GM23338 (cell line): ENCODE results near the gene HNRNPF. TPM values are rescaled to one million over a fixed set of nuclear protein-coding genes. Genes with fewer than 3 reads are reported as not detected.
"Not testable (repeated sequence)": the region's sequence is repeated elsewhere in the genome, so short reads cannot be mapped to it uniquely, and the experiment has no call there.

Experiments used
- ATAC-seq: fragments of 200-7000 bp; cut with Tn5 transposase; 3 replicates; pipeline ENCODE4 v1.9.1; 2020
- DNase-seq: peaks from one replicate; pipeline ENCODE4 v3.0.0-alpha.2; 2015; ENCODE audit warnings: low spot score
- H2AFZ ChIP-seq: fragments of 200-600 bp; sonication (generic); 2 replicates; pipeline ENCODE4 v1.8.0; 2016; ENCODE audit warnings: antibody characterized with exemption, mild to moderate bottlenecking, moderate library complexity
- H3F3A ChIP-seq: fragments of 200-600 bp; sonication (generic); replicated peaks from 2 replicates; pipeline ENCODE4 v1.8.0; 2017; ENCODE audit warnings: antibody characterized with exemption, mixed run types, low read depth
- H3K27ac ChIP-seq: fragments of 200-600 bp; sonication (generic); 2 replicates; pipeline ENCODE4 v1.6.1; 2016; ENCODE audit warnings: low read depth
- H3K27me3 ChIP-seq: fragments of 200-600 bp; sonication (generic); 2 replicates; pipeline ENCODE4 v1.8.0; 2016; ENCODE audit warnings: mild to moderate bottlenecking, mixed run types, moderate library complexity; ENCODE audit not compliant: insufficient read depth
- H3K36me3 ChIP-seq: fragments of 200-600 bp; sonication (generic); 2 replicates; pipeline ENCODE4 v1.8.0; 2016; ENCODE audit warnings: mild to moderate bottlenecking; ENCODE audit not compliant: insufficient read depth
- H3K4me1 ChIP-seq: fragments of 200-600 bp; sonication (generic); 2 replicates; pipeline ENCODE4 v1.8.0; 2016; ENCODE audit warnings: mild to moderate bottlenecking, moderate library complexity; ENCODE audit not compliant: insufficient read depth
- H3K4me2 ChIP-seq: fragments of 200-600 bp; sonication (generic); 2 replicates; pipeline ENCODE4 v1.7.1; 2017; ENCODE audit warnings: mixed run types
- H3K4me3 ChIP-seq: fragments of 200-600 bp; sonication (generic); 2 replicates; pipeline ENCODE4 v1.6.1; 2016; ENCODE audit warnings: mixed run types
- H3K79me2 ChIP-seq: fragments of 200-600 bp; sonication (generic); replicated peaks from 2 replicates; pipeline ENCODE4 v1.8.0; 2017; ENCODE audit warnings: mild to moderate bottlenecking; ENCODE audit not compliant: insufficient read depth
- H3K9me2 ChIP-seq: fragments of 200-600 bp; sonication (generic); 2 replicates; pipeline ENCODE4 v1.8.0; 2017; ENCODE audit not compliant: insufficient read depth
- H4K20me1 ChIP-seq: fragments of 200-600 bp; sonication (generic); replicated peaks from 2 replicates; pipeline ENCODE4 v1.8.0; 2017; ENCODE audit warnings: mild to moderate bottlenecking; ENCODE audit not compliant: insufficient read depth
- H3K27ac Mint-ChIP-seq: 2 replicates; pipeline ENCODE4 v1.8.0; 2020; ENCODE audit warnings: inconsistent platforms, mild to moderate bottlenecking, moderate library complexity, mixed read lengths
- H3K27me3 Mint-ChIP-seq: 3 replicates; pipeline ENCODE4 v1.8.0; 2022; ENCODE audit warnings: low read depth, mild to moderate bottlenecking, moderate library complexity, mixed read lengths, inconsistent platforms; ENCODE audit not compliant: insufficient read depth, poor library complexity
- H3K36me3 Mint-ChIP-seq: 3 replicates; pipeline ENCODE4 v1.8.0; 2021; ENCODE audit warnings: low read depth, mild to moderate bottlenecking, inconsistent platforms, moderate library complexity, mixed read lengths
- H3K4me1 Mint-ChIP-seq: 3 replicates; pipeline ENCODE4 v1.8.0; 2020; ENCODE audit warnings: mild to moderate bottlenecking, inconsistent platforms, mixed read lengths
- H3K4me3 Mint-ChIP-seq: 3 replicates; pipeline ENCODE4 v1.8.0; 2021; ENCODE audit warnings: moderate library complexity, mild to moderate bottlenecking, inconsistent platforms, mixed read lengths
- H3K9me3 Mint-ChIP-seq: 3 replicates; pipeline ENCODE4 v1.8.0; 2020; ENCODE audit warnings: moderate library complexity, mild to moderate bottlenecking, inconsistent platforms, mixed read lengths
- CREB1 ChIP-seq: fragments of 250-450 bp; sonication (Bioruptor Pico); IDR thresholded peaks from 2 replicates; pipeline ENCODE4 v1.5.0; 2020; ENCODE audit warnings: low read depth, mild to moderate bottlenecking, moderate library complexity
- CTCF ChIP-seq, 2 experiments: fragments of 200-600 bp in 1 of 2; sonication (generic) in 1 of 2; conservative IDR thresholded peaks; 2 replicates each; pipeline versions ENCODE4 v1.5.1 to v1.6.1; 2016 to 2017; ENCODE audit warnings: antibody characterized with exemption in 2 of 2, low read depth in 2 of 2, mild to moderate bottlenecking in 2 of 2, moderate library complexity in 1 of 2
- ETS1 ChIP-seq: IDR thresholded peaks from 2 replicates; pipeline ENCODE4 v1.6.1; 2016; ENCODE audit warnings: antibody characterized with exemption
- EZH2 ChIP-seq: fragments of 200-600 bp; sonication (generic); IDR thresholded peaks from one replicate; pipeline ENCODE4 v1.8.0; 2017; ENCODE audit warnings: antibody characterized with exemption, mild to moderate bottlenecking, low read depth; ENCODE audit not compliant: unreplicated experiment
- EZH2phosphoT487 ChIP-seq: fragments of 200-600 bp; sonication (generic); IDR thresholded peaks from one replicate; pipeline ENCODE4 v1.8.1; 2018; ENCODE audit warnings: antibody characterized with exemption; ENCODE audit not compliant: unreplicated experiment
- JUNB ChIP-seq: IDR thresholded peaks from one replicate; pipeline ENCODE4 v1.6.1; 2016; ENCODE audit warnings: antibody characterized with exemption; ENCODE audit not compliant: unreplicated experiment
- NANOG ChIP-seq: IDR thresholded peaks from 2 replicates; pipeline ENCODE4 v1.6.1; 2016; ENCODE audit warnings: antibody characterized with exemption, borderline replicate concordance
- REST ChIP-seq: IDR thresholded peaks from one replicate; pipeline ENCODE4 v1.6.1; 2018; ENCODE audit warnings: antibody characterized with exemption; ENCODE audit not compliant: unreplicated experiment
- STAT1 ChIP-seq: IDR thresholded peaks from one replicate; pipeline ENCODE4 v1.6.1; 2016; ENCODE audit warnings: antibody characterized with exemption; ENCODE audit not compliant: unreplicated experiment
- ZNF114 ChIP-seq: fragments of 250-450 bp; sonication (Bioruptor Pico); IDR thresholded peaks from 2 replicates; pipeline ENCODE4 v1.5.0; 2020; ENCODE audit warnings: mild to moderate bottlenecking, moderate library complexity
- polyA plus RNA-seq: library from polyadenylated mRNA; unstranded; fragments of >200 nt; fragmentation: Nextera tagmentation; extraction: Ambion mirVana; gene quantifications from 2 replicates; pipeline ENCODE4 v1.2.1, GENCODE V29; 2016
- total RNA-seq: library from RNA; depleted of rRNA; stranded (reverse); fragments of >200 nt; shearing (Covaris generic); gene quantifications from 2 replicates; pipeline ENCODE4 v1.2.3, GENCODE V29; 2014

HNRNPF gene
- total and polyA plus RNA-seq, 2 experiments from 2014 or later, result 210 to 378 TPM

- H3K27ac Mint-ChIP-seq, H3K79me2 ChIP-seq, H3K4me3 Mint-ChIP-seq, H3K4me2 ChIP-seq, H3K4me1 Mint-ChIP-seq, H4K20me1 ChIP-seq, H3K27me3 ChIP-seq, H3K36me3 ChIP-seq, H2AFZ ChIP-seq, H3K9me2 ChIP-seq, ATAC-seq, H3F3A ChIP-seq, H3K27ac ChIP-seq, H3K27me3 Mint-ChIP-seq, H3K4me1 ChIP-seq, H3K4me3 ChIP-seq: not testable (repeated sequence)
- Mint-ChIP-seq H3K9me3 (peaks cover 35% of the 10 kb centered on the region), H3K36me3 (peaks cover 22% of the 10 kb centered on the region)
- DNase-seq, result peak; percentile 17
Observed at GRCh38 chr10:43446219-43447017, 37.4 kb upstream of the HNRNPF start.

GRCh38 chr10:43444897-43445466, 36.0 kb upstream of the HNRNPF start:
- Mint-ChIP-seq H3K4me3 (no peak overlapping the region), H3K27me3 (no peaks in the 10 kb centered on the region), H3K9me3 (peaks cover 35% of the 10 kb centered on the region), H3K27ac (no peak overlapping the region), H3K4me1 (no peaks in the 10 kb centered on the region), H3K36me3 (peaks cover 22% of the 10 kb centered on the region)
- Histone ChIP-seq H4K20me1 (no peaks in the 10 kb centered on the region), H3K4me2 (no peak overlapping the region), H3K27ac (no peak overlapping the region), H3K4me1 (no peaks in the 10 kb centered on the region), H3F3A (no peaks in the 10 kb centered on the region), H2AFZ (no peak overlapping the region), H3K36me3 (no peaks in the 10 kb centered on the region), H3K9me2 (no peaks in the 10 kb centered on the region), H3K27me3 (no peaks in the 10 kb centered on the region), H3K4me3 (no peak overlapping the region), H3K79me2 (no peaks in the 10 kb centered on the region)
- DNase-seq, result no peak
- no peak for ATAC-seq
- TF ChIP-seq ETS1 (no peak), NANOG (no peak), REST (no peak), ZNF114 (CRISPR knock-in tag) (no peak), CREB1 (CRISPR knock-in tag) (no peak), EZH2 (no peak), JUNB (no peak), STAT1 (no peak), CTCF (conservative IDR thresholded peaks at IDR 0.05; ENCODE audit: low read depth in 2 of 2) (no peak), EZH2phosphoT487 (no peak)
